Raji (cell line): ENCODE results near the gene SPATA22.

Source experiments
- POLR2A ChIP-seq: IDR thresholded peaks from 2 replicates; pipeline ENCODE4 v1.6.1; 2011; ENCODE audit warnings: low read depth, low read length, control low read depth; ENCODE audit not compliant: insufficient read depth

Gene SPATA22

DNA sequence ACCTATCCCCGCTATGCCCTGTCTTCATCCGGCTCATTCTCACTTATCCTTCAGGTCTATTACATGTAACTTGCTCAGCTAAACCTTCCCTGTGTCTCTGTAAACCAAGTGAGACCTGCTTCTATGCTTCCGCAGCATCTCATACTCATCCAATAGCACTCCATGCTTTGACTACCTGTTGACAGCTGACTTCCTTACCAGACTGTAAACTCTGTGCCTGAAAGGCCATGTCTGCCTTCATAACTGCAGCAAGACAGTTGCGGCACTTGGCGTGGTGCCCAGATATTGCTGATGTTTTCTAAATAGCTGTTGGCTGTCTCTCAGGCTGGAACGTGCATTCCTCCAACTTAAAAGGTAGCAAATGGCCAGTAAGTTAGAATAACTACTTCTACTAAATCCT, 71.6 kb downstream of the SPATA22 start:
- no peak for TF ChIP-seq POLR2A

- TF ChIP-seq POLR2A, result no peak
Measured at GRCh38 chr17:3398310-3398709, 73.3 kb downstream of the SPATA22 start, which contains the start of gene OR1E1. Gene OR1E1 (minus strand): TSS chr17:3398410. CDS start chr17:3398410, 0 bp downstream.
